Left lung (tissue), 10 donors: ENCODE measurements around the gene NTHL1. TPM values are rescaled to one million over a fixed set of nuclear protein-coding genes. Genes with fewer than 3 reads are reported as not detected.

Source experiments
- ATAC-seq: fragments of 200-7000 bp; cut with Tn5 transposase; one replicate; pipeline ENCODE4 v1.9.1; 2020; ENCODE audit warnings: moderate library complexity
- DNase-seq, 4 donors: peaks; one replicate each; pipeline ENCODE4 v3.0.0-alpha.2; 2013 to 2020
- H3K27ac ChIP-seq, 2 donors: fragments of 200-600 bp; sonication (generic) in 1 of 2; one replicate each; pipeline versions ENCODE4 v1.5.0 to v1.8.0; 2020 to 2021
- H3K27me3 ChIP-seq, 2 donors: fragments of 200-600 bp; sonication (generic) in 1 of 2; one replicate each; pipeline versions ENCODE4 v1.5.0 to v1.8.0; 2020 to 2021
- H3K36me3 ChIP-seq, 2 donors: fragments of 200-600 bp; sonication (generic) in 1 of 2; one replicate each; pipeline versions ENCODE4 v1.5.0 to v1.8.0; 2020 to 2021
- H3K4me1 ChIP-seq, 2 donors: fragments of 200-600 bp; one replicate each; pipeline ENCODE4 v1.8.0; 2021
- H3K4me3 ChIP-seq, 2 donors: fragments of 200-600 bp; sonication (generic) in 1 of 2; one replicate each; pipeline versions ENCODE4 v1.5.0 to v1.8.0; 2020 to 2021; ENCODE audit warnings: mild to moderate bottlenecking in 1 of 2
- H3K9me3 ChIP-seq, 2 donors: fragments of 200-600 bp; sonication (generic) in 1 of 2; one replicate each; pipeline versions ENCODE4 v1.5.0 to v1.8.0; 2020 to 2021
- CTCF ChIP-seq, 2 donors: fragments of 200-600 bp; sonication (generic) in 1 of 2; IDR thresholded peaks; one replicate each; pipeline versions ENCODE4 v1.5.0 to v1.8.0; 2021; ENCODE audit warnings: antibody characterized with exemption in 2 of 2
- intact Hi-C, 2 donors: fragments of 100-400 bp; cut with DNase I; formaldehyde crosslinking; loops; one replicate each; pipeline versions ENCODE4 v1.11.2 to v1.14.2; 2022
- polyA plus RNA-seq, 6 donors: library from polyadenylated mRNA; unstranded; fragments of 120-200 nt; gene quantifications; one replicate each; pipeline ENCODE4 v1.2.1, GENCODE V29; 2013; ENCODE audit not compliant: insufficient read length in 6 of 6
- total RNA-seq, 2 donors: library from RNA; stranded (reverse); fragmentation: NEBNext Ultra II Directional; extraction: Animal tissue kit (Norgen Biotek cat#: 25700); gene quantifications; one replicate each; pipeline ENCODE4 v1.2.1, GENCODE V29; 2021
- donor health status: DM: no; HTN: yes; CAD: no.
- donor health status: DM: no; HTN: no; CAD: no.

The NTHL1 gene
- total and polyA plus RNA-seq, 8 donors: 19.4 to 30.0 (median 25.8) TPM

GRCh38 chr16:2082171-2082982 lies 34.7 kb upstream of the NTHL1 start:
- Histone ChIP-seq H3K4me1 (peaks cover 0 to 10% of the 10 kb centered on the region in 2 donors), H3K36me3 (peaks cover 0 to 99% of the 10 kb centered on the region in 2 donors), H3K27ac (no peak overlapping the region), H3K27me3 (no peaks in the 10 kb centered on the region), H3K9me3 (no peaks in the 10 kb centered on the region), H3K4me3 (no peak overlapping the region)
- intact Hi-C loops: no loop called here
- ATAC-seq: peak; percentile 5
- peak in 2 of 4 donors; percentile 77 to 81 for DNase-seq
- no peak for TF ChIP-seq CTCF (IDR thresholded peaks at IDR 0.05)

GRCh38 chr16:2081201-2082084 lies 33.8 kb upstream of the NTHL1 start:
- Histone ChIP-seq H3K36me3 (peaks cover 0 to 99% of the 10 kb centered on the region in 2 donors), H3K9me3 (no peaks in the 10 kb centered on the region), H3K27me3 (no peaks in the 10 kb centered on the region), H3K4me3 (no peak overlapping the region), H3K27ac (no peak overlapping the region), H3K4me1 (peaks cover 0 to 10% of the 10 kb centered on the region in 2 donors)
- ATAC-seq (peak; percentile 3), DNase-seq (no peak)
- intact Hi-C loops: no loop called here
- no peak for TF ChIP-seq CTCF (IDR thresholded peaks at IDR 0.05)

- Histone ChIP-seq H3K27me3 (no peaks in the 10 kb centered on the region), H3K9me3 (no peaks in the 10 kb centered on the region), H3K27ac (no peak overlapping the region), H3K4me1 (peaks cover 0 to 10% of the 10 kb centered on the region in 2 donors), H3K4me3 (no peak overlapping the region), H3K36me3 (peaks cover 0 to 99% of the 10 kb centered on the region in 2 donors)
- no peak for TF ChIP-seq CTCF (IDR thresholded peaks at IDR 0.05)
- intact Hi-C loops: no loop called here
- ATAC-seq (no peak), DNase-seq (no peak)
Observed at GRCh38 chr16:2079991-2080390, 32.4 kb upstream of the NTHL1 start.

- ATAC-seq (no peak), DNase-seq (no peak)
- Histone ChIP-seq H3K4me3 (no peak overlapping the region), H3K27ac (no peak overlapping the region), H3K4me1 (peaks cover 0 to 10% of the 10 kb centered on the region in 2 donors), H3K36me3 (peaks cover 0 to 99% of the 10 kb centered on the region in 2 donors), H3K27me3 (no peaks in the 10 kb centered on the region), H3K9me3 (no peaks in the 10 kb centered on the region)
- TF ChIP-seq CTCF (IDR thresholded peaks at IDR 0.05): no peak
- intact Hi-C loops: no loop called here
Observed at GRCh38 chr16:2079311-2079800, 31.7 kb upstream of the NTHL1 start.

GRCh38 chr16:2078691-2079090 lies 31.1 kb upstream of the NTHL1 start:
- Histone ChIP-seq H3K36me3 (peaks cover 0 to 99% of the 10 kb centered on the region in 2 donors), H3K9me3 (no peaks in the 10 kb centered on the region), H3K27me3 (no peaks in the 10 kb centered on the region), H3K4me1 (peaks cover 0 to 10% of the 10 kb centered on the region in 2 donors), H3K27ac (no peak overlapping the region), H3K4me3 (no peak overlapping the region)
- DNase-seq: no peak
- TF ChIP-seq CTCF (IDR thresholded peaks at IDR 0.05): no peak
- intact Hi-C loops: no loop called here
- no peak for ATAC-seq
